Fibroblast of lung (primary cell): ENCODE data around the gene TRPV4. TPM values are rescaled to one million over a fixed set of nuclear protein-coding genes. Genes with fewer than 3 reads are reported as not detected.

Source experiments
- DNase-seq, 2 donors: peaks; one replicate each; pipeline versions ENCODE4 v3.0.0 to v3.0.0-alpha.2; 2010; ENCODE audit warnings: low read depth in 2 of 2
- H2AFZ ChIP-seq: 2 replicates; pipeline ENCODE4 v1.5.1; 2012; ENCODE audit warnings: low read length, control low read depth, inconsistent platforms
- H3K27ac ChIP-seq: 2 replicates; pipeline ENCODE4 v1.5.1; 2011; ENCODE audit warnings: low read length, control low read depth; ENCODE audit not compliant: insufficient read depth
- H3K27me3 ChIP-seq: 2 replicates; pipeline ENCODE4 v1.5.1; 2011; ENCODE audit warnings: mild to moderate bottlenecking, low read length; ENCODE audit not compliant: control insufficient read depth, insufficient read depth
- H3K36me3 ChIP-seq: 2 replicates; pipeline ENCODE4 v1.5.1; 2011; ENCODE audit warnings: low read length; ENCODE audit not compliant: control insufficient read depth, insufficient read depth
- H3K4me1 ChIP-seq: 2 replicates; pipeline ENCODE4 v1.5.1; 2011; ENCODE audit warnings: low read length; ENCODE audit not compliant: control insufficient read depth, insufficient read depth; ENCODE audit errors: extremely low read depth
- H3K4me2 ChIP-seq: 2 replicates; pipeline ENCODE4 v1.5.1; 2011; ENCODE audit warnings: low read length, control low read depth; ENCODE audit not compliant: insufficient read depth; ENCODE audit errors: extremely low read depth
- H3K4me3 ChIP-seq, 4 experiments: fragments of 200-600 bp in 1 of 4; sonication (generic) in 1 of 4; replicated peaks in 1 of 4; 2 replicates each; pipeline ENCODE4 v1.5.1; 2011 to 2016; ENCODE audit warnings: low read length in 4 of 4, low read depth in 3 of 4, mild to moderate bottlenecking in 3 of 4, control low read depth in 2 of 4, inconsistent platforms in 1 of 4, mixed read lengths in 1 of 4; ENCODE audit not compliant: insufficient read depth in 1 of 4; ENCODE audit errors: control extremely low read depth in 1 of 4
- H3K79me2 ChIP-seq: 2 replicates; pipeline ENCODE4 v1.5.1; 2012; ENCODE audit warnings: mild to moderate bottlenecking, low read length, inconsistent platforms; ENCODE audit not compliant: control insufficient read depth, insufficient read depth
- H3K9ac ChIP-seq: 2 replicates; pipeline ENCODE4 v1.5.1; 2011; ENCODE audit warnings: mild to moderate bottlenecking, low read length, control low read depth; ENCODE audit not compliant: insufficient read depth
- H3K9me3 ChIP-seq: 2 replicates; pipeline ENCODE4 v1.5.1; 2012; ENCODE audit warnings: low read depth, low read length; ENCODE audit not compliant: control insufficient read depth, insufficient read depth
- H4K20me1 ChIP-seq: 2 replicates; pipeline ENCODE4 v1.5.1; 2011; ENCODE audit warnings: low read length; ENCODE audit not compliant: control insufficient read depth, insufficient read depth; ENCODE audit errors: extremely low read depth
- EZH2 ChIP-seq: IDR thresholded peaks from 2 replicates; pipeline ENCODE4 v1.5.1; 2012; ENCODE audit warnings: low read length, control low read depth, mild to moderate bottlenecking; ENCODE audit errors: missing control alignments
- polyA plus RNA-seq, 2 donors: library from polyadenylated mRNA; depleted of rRNA in 1 of 2; stranded (reverse) in 1 of 2; unstranded in 1 of 2; fragments of >200 nt; gene quantifications; 2 replicates each; pipeline ENCODE4 v1.2.1, GENCODE V29; 2011 to 2012; ENCODE audit warnings: missing spikeins in 1 of 2
- total RNA-seq: library from RNA; depleted of rRNA; stranded (reverse); fragments of >200 nt; gene quantifications from 2 replicates; pipeline ENCODE4 v1.2.1, GENCODE V29; 2014
- TF ChIP-seq, protein P1 (sequence below), 2 donors: IDR thresholded peaks in 1 of 2; conservative IDR thresholded peaks in 1 of 2; 1 replicate in 1 of 2; 2 replicates in 1 of 2; pipeline ENCODE4 v1.5.1; 2011 to 2012; ENCODE audit warnings: low read length in 2 of 2, control low read depth in 1 of 2, inconsistent platforms in 1 of 2, low read depth in 1 of 2, mild to moderate bottlenecking in 1 of 2

Gene TRPV4
- total and polyA plus RNA-seq, 2 donors (not counting 1 experiment from before 2014, with no cell fraction given), result 0.66 to 0.83 TPM

DNA sequence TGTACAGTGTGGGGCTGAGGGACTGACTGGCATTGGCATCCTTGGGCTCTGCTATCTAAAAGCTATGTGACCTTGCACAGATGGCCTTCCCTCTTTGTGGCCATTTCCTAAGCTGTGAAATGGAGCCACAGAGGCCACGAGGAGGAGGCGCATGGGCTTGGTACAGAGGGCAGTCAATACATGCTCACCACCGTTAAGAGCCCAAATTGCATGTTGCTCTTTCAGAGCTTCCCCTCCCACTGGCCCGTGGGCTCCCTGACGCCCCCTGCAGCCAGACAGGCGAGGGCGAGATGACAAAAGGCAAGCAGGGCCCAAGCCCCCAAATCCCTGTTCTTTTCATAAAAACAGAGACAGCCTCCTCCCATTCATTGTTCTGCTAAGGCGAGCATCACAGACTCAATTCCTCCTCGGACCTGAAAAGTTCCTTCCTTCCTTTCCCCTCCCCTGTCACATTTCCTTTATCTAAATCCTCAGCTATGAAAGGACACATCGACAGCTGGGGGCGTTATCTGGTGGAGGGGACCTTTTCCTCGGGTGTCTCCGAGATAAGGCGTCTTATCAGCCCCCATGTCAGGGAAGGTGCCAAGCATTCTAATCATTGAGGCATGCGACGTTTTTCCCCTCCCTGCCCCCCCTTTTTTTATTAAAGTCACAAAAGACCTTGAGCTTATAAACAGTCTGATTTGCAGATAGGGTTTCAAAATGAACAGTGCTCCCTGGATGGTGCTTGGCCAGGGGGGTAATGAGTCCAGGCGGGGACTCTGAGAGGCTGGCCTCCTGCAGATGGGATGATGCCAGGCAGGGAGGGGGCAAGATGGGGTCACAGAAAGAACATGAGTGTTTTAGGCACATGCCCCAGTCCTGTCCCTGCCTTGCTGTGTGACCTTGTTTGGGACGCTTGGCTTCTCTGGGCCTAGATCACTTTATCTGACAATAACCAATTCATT is 93.2 kb downstream of the TRPV4 start:
- no peak overlapping the region for H3K4me2 ChIP-seq
- no peak for TF ChIP-seq EZH2
- TF ChIP-seq, protein P1, sequence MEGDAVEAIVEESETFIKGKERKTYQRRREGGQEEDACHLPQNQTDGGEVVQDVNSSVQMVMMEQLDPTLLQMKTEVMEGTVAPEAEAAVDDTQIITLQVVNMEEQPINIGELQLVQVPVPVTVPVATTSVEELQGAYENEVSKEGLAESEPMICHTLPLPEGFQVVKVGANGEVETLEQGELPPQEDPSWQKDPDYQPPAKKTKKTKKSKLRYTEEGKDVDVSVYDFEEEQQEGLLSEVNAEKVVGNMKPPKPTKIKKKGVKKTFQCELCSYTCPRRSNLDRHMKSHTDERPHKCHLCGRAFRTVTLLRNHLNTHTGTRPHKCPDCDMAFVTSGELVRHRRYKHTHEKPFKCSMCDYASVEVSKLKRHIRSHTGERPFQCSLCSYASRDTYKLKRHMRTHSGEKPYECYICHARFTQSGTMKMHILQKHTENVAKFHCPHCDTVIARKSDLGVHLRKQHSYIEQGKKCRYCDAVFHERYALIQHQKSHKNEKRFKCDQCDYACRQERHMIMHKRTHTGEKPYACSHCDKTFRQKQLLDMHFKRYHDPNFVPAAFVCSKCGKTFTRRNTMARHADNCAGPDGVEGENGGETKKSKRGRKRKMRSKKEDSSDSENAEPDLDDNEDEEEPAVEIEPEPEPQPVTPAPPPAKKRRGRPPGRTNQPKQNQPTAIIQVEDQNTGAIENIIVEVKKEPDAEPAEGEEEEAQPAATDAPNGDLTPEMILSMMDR (conservative IDR thresholded peaks at IDR 0.05 in 1 of 2, IDR thresholded peaks at IDR 0.05 in 1 of 2; ENCODE audit: low read depth in 1 of 2, low read length in 2 of 2), result peak in 1 of 2 donors; percentile 17
- H3K27ac ChIP-seq, result no peak overlapping the region

GRCh38 chr12:109738878-109739665 is 94.1 kb downstream of the TRPV4 start:
- peaks cover 7% of the 10 kb centered on the region for H3K27me3 ChIP-seq
- H3K9ac ChIP-seq, result no peak overlapping the region
- H3K79me2 ChIP-seq, result no peaks in the 10 kb centered on the region
- H3K36me3 ChIP-seq, result no peaks in the 10 kb centered on the region
- TF ChIP-seq, protein P1 (conservative IDR thresholded peaks at IDR 0.05 in 1 of 2, IDR thresholded peaks at IDR 0.05 in 1 of 2; ENCODE audit: low read depth in 1 of 2, low read length in 2 of 2), result no peak
- TF ChIP-seq EZH2, result no peak
- H3K4me2 ChIP-seq, result no peak overlapping the region
- DNase-seq, result peak in 1 of 2 donors; percentile 32
- no peak overlapping the region for H2AFZ ChIP-seq
- H3K4me3 ChIP-seq, result no peak overlapping the region
- H3K4me1 ChIP-seq, result no peaks in the 10 kb centered on the region
- no peak overlapping the region for H3K27ac ChIP-seq
- H3K9me3 ChIP-seq, result no peaks in the 10 kb centered on the region
- no peaks in the 10 kb centered on the region for H4K20me1 ChIP-seq

More for the DNA sequence above, 93.2 kb downstream of the TRPV4 start:
- no peaks in the 10 kb centered on the region for H3K79me2 ChIP-seq
- H3K27me3 ChIP-seq, result peaks cover 1% of the 10 kb centered on the region
- no peaks in the 10 kb centered on the region for H3K9me3 ChIP-seq
- H2AFZ ChIP-seq, result no peak overlapping the region
- H3K4me1 ChIP-seq, result no peaks in the 10 kb centered on the region
- H3K4me3 ChIP-seq, result no peak overlapping the region
- no peaks in the 10 kb centered on the region for H4K20me1 ChIP-seq
- no peaks in the 10 kb centered on the region for H3K36me3 ChIP-seq
- no peak overlapping the region for H3K9ac ChIP-seq
- DNase-seq, result no peak

GRCh38 chr12:109738209-109738608 is 95.0 kb downstream of the TRPV4 start:
- Histone ChIP-seq H3K4me1 (no peaks in the 10 kb centered on the region), H3K4me2 (no peak overlapping the region), H3K27ac (no peak overlapping the region), H3K27me3 (peaks cover 10% of the 10 kb centered on the region), H4K20me1 (no peaks in the 10 kb centered on the region), H3K9ac (no peak overlapping the region), H3K4me3 (no peak overlapping the region), H2AFZ (no peak overlapping the region), H3K9me3 (no peaks in the 10 kb centered on the region), H3K79me2 (no peaks in the 10 kb centered on the region), H3K36me3 (no peaks in the 10 kb centered on the region)
- no peak for DNase-seq
- TF ChIP-seq EZH2, result no peak
- TF ChIP-seq, protein P1 (conservative IDR thresholded peaks at IDR 0.05 in 1 of 2, IDR thresholded peaks at IDR 0.05 in 1 of 2; ENCODE audit: low read depth in 1 of 2, low read length in 2 of 2), result no peak
